Neural crest cell (in vitro differentiated cells): Measurements from ENCODE around the gene FOXD1. TPM values are rescaled to one million over a fixed set of nuclear protein-coding genes. Genes with fewer than 3 reads are reported as not detected.
A peak's percentile ranks its signal among the peaks of the same experiment; 100 is the strongest.
"Not testable (repeated sequence)": the region's sequence is repeated elsewhere in the genome, so short reads cannot be mapped to it uniquely, and the experiment has no call there.

Source experiments
- DNase-seq: peaks from one replicate; pipeline ENCODE4 v3.0.0; 2021; ENCODE audit warnings: low read depth, mixed read lengths, low spot score
- H3K27ac Mint-ChIP-seq: one replicate; pipeline ENCODE4 v1.8.0; 2021; ENCODE audit warnings: mild to moderate bottlenecking, mixed read lengths; ENCODE audit not compliant: unreplicated experiment
- H3K27me3 Mint-ChIP-seq: 2 replicates; pipeline ENCODE4 v1.8.0; 2021; ENCODE audit warnings: low read depth, mild to moderate bottlenecking, mixed read lengths
- H3K36me3 Mint-ChIP-seq: 2 replicates; pipeline ENCODE4 v1.8.0; 2021; ENCODE audit warnings: low read depth, mild to moderate bottlenecking, mixed read lengths
- H3K4me1 Mint-ChIP-seq: 2 replicates; pipeline ENCODE4 v1.8.0; 2021; ENCODE audit warnings: mixed read lengths
- H3K4me3 Mint-ChIP-seq: one replicate; pipeline ENCODE4 v1.8.0; 2021; ENCODE audit warnings: mild to moderate bottlenecking, mixed read lengths
- H3K9me3 Mint-ChIP-seq: 2 replicates; pipeline ENCODE4 v1.8.0; 2021; ENCODE audit warnings: mixed read lengths
- CTCF ChIP-seq: fragments of 200-600 bp; sonication (generic); conservative IDR thresholded peaks from 2 replicates; pipeline ENCODE4 v1.5.0; 2021; ENCODE audit warnings: antibody characterized with exemption, mild to moderate bottlenecking
- total RNA-seq: library from RNA; stranded (reverse); gene quantifications from 2 replicates; pipeline ENCODE4 v1.2.1, GENCODE V29; 2021

Gene FOXD1
- total RNA-seq, 1 donor from 2014 or later = 0.28 TPM

- DNase-seq = no peak
- no peak overlapping the region for H3K27ac Mint-ChIP-seq
- no peak overlapping the region for H3K4me3 Mint-ChIP-seq
- H3K36me3 Mint-ChIP-seq = no peaks in the 10 kb centered on the region
- H3K27me3 Mint-ChIP-seq = peaks cover 65% of the 10 kb centered on the region
- no peaks in the 10 kb centered on the region for H3K4me1 Mint-ChIP-seq
- no peak for TF ChIP-seq CTCF
- H3K9me3 Mint-ChIP-seq = no peaks in the 10 kb centered on the region
Observed at GRCh38 chr5:73460133-73460532, 11.6 kb upstream of the FOXD1 start.

- Mint-ChIP-seq H3K9me3 (no peaks in the 10 kb centered on the region), H3K27ac (no peak overlapping the region), H3K4me3 (no peak overlapping the region), H3K36me3 (no peaks in the 10 kb centered on the region), H3K27me3 (peaks cover 66% of the 10 kb centered on the region), H3K4me1 (no peaks in the 10 kb centered on the region)
- no peak for DNase-seq
- no peak for TF ChIP-seq CTCF
Observed at GRCh38 chr5:73459366-73459765, 10.8 kb upstream of the FOXD1 start.

GRCh38 chr5:73456462-73456861, 7.9 kb upstream of the FOXD1 start:
- H3K36me3 Mint-ChIP-seq, DNase-seq, H3K9me3 Mint-ChIP-seq, H3K4me3 Mint-ChIP-seq, H3K4me1 Mint-ChIP-seq, H3K27ac Mint-ChIP-seq: not testable (repeated sequence)
- H3K27me3 Mint-ChIP-seq = peaks cover 86% of the 10 kb centered on the region

GRCh38 chr5:73454379-73455036, 5.9 kb upstream of the FOXD1 start:
- Mint-ChIP-seq H3K27ac (no peak overlapping the region), H3K4me1 (peaks cover 5% of the 10 kb centered on the region), H3K27me3 (peaks cover 87% of the 10 kb centered on the region), H3K36me3 (no peaks in the 10 kb centered on the region), H3K4me3 (no peak overlapping the region), H3K9me3 (no peaks in the 10 kb centered on the region)
- peak; percentile 77 for TF ChIP-seq CTCF
- DNase-seq = peak; percentile 58

- TF ChIP-seq CTCF = no peak
- no peak for DNase-seq
- peaks cover 90% of the 10 kb centered on the region for H3K27me3 Mint-ChIP-seq
- no peak overlapping the region for H3K27ac Mint-ChIP-seq
- H3K9me3 Mint-ChIP-seq = no peaks in the 10 kb centered on the region
- peaks cover 3% of the 10 kb centered on the region for H3K36me3 Mint-ChIP-seq
- peak overlapping the region; percentile 14 for H3K4me3 Mint-ChIP-seq
- peaks cover 17% of the 10 kb centered on the region for H3K4me1 Mint-ChIP-seq
Observed at GRCh38 chr5:73452215-73452614, 3.6 kb upstream of the FOXD1 start.

GRCh38 chr5:73451224-73452130, 2.9 kb upstream of the FOXD1 start:
- Mint-ChIP-seq H3K36me3 (peaks cover 3% of the 10 kb centered on the region), H3K9me3 (no peaks in the 10 kb centered on the region)
- peak; percentile 95 for TF ChIP-seq CTCF

More at GRCh38 chr5:73451224-73452130, 2.9 kb upstream of the FOXD1 start:
- peak; percentile 77 for DNase-seq
- H3K4me1 Mint-ChIP-seq = peaks cover 17% of the 10 kb centered on the region
- H3K4me3 Mint-ChIP-seq = peak overlapping the region; percentile 41
- peaks cover 89% of the 10 kb centered on the region for H3K27me3 Mint-ChIP-seq
- no peak overlapping the region for H3K27ac Mint-ChIP-seq
